ENCODE measurements around the gene PCID2. TPM values are rescaled to one million over a fixed set of nuclear protein-coding genes. Genes with fewer than 3 reads are reported as not detected.

PCID2 gene
- total RNA-seq, 3 donors from 2014 or later = 26.8 to 51.6 (median 35.0) TPM

DNA sequence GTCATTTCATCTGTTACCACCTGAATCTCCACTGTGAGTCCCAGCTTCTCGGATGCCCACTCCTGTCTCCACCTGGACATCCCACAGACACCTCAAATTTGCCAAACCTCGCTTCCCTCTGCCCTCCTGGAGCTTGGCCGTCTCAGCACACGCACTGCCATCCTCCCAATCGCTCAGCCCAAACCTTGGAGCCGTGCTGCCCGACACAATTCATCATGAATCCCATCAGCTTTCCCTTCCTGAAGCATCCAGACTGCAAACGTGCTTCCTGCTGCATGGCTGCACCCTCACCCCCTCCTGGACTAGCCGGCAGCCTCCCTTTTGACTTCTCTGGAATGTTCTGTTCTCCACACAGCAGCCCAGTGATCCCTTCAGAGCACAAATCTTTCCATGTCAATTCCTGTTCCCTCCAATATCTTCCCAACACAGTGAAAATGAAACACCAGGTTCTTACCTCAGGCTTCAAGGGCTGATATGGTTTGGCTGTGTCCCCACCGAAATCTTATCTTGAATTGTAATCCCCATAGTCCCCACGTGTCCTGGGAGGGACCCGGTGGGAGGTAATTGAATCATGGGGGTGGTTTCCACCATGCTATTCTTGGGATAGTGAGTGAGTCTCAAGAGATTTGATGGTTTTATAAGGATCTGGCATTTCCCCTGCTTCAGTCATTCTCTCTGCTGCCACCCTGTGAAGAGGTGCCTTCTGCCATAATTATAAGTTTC lies 51.1 kb downstream of the PCID2 start:
- TF ChIP-seq, protein P1, sequence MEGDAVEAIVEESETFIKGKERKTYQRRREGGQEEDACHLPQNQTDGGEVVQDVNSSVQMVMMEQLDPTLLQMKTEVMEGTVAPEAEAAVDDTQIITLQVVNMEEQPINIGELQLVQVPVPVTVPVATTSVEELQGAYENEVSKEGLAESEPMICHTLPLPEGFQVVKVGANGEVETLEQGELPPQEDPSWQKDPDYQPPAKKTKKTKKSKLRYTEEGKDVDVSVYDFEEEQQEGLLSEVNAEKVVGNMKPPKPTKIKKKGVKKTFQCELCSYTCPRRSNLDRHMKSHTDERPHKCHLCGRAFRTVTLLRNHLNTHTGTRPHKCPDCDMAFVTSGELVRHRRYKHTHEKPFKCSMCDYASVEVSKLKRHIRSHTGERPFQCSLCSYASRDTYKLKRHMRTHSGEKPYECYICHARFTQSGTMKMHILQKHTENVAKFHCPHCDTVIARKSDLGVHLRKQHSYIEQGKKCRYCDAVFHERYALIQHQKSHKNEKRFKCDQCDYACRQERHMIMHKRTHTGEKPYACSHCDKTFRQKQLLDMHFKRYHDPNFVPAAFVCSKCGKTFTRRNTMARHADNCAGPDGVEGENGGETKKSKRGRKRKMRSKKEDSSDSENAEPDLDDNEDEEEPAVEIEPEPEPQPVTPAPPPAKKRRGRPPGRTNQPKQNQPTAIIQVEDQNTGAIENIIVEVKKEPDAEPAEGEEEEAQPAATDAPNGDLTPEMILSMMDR (IDR thresholded peaks at IDR 0.05) = no peak
- Histone ChIP-seq H3K9me3 (no peaks in the 10 kb centered on the region), H3K4me1 (ENCODE audit: low read depth) (peaks cover 9% of the 10 kb centered on the region), H3K36me3 (ENCODE audit: low read depth) (no peaks in the 10 kb centered on the region), H3K4me3 (no peak overlapping the region)
- intact Hi-C loops (cut with DNase I, micrococcal nuclease) = no loop called here
- DNase-seq = no peak
- no peak for ATAC-seq

DNA sequence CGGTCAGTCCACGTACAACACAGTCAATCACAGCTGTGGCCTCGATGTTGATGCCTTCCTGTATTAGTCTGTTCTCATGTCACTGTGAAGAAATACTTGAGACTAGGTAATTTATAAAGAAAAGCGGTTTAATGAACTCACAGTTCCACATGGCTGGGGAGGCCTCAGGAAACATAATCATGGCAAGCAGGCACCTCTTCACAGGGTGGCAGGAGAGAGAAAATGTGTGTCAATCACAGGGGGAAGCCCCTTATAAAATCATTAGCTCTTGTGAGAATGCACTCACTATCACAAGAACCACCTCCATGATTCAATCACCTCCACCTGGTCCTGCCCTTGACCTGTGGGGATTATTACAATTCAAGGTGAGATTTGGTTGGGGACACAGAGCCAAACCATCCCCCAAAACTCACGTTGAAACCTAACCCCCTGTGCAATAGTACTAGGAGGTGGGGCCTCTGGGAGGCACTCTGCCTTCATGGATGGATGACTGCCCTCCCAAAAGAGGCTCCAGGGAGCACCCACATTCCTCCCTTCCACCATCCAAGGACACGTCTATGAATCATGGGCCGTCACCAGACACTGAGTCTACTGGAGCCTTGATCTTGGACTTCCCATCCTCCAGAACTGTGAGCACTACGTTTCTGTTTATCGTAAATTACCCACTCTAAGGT lies 52.4 kb downstream of the PCID2 start:
- H3K9me3 ChIP-seq = no peaks in the 10 kb centered on the region
- ATAC-seq (no peak), DNase-seq (no peak)
- TF ChIP-seq, protein P1 (IDR thresholded peaks at IDR 0.05) = no peak
- no peaks in the 10 kb centered on the region for H3K36me3 ChIP-seq (ENCODE audit: low read depth)
- peaks cover 9% of the 10 kb centered on the region for H3K4me1 ChIP-seq (ENCODE audit: low read depth)
- H3K4me3 ChIP-seq = no peak overlapping the region
- intact Hi-C loops (cut with DNase I, micrococcal nuclease) = no loop called here

DNA sequence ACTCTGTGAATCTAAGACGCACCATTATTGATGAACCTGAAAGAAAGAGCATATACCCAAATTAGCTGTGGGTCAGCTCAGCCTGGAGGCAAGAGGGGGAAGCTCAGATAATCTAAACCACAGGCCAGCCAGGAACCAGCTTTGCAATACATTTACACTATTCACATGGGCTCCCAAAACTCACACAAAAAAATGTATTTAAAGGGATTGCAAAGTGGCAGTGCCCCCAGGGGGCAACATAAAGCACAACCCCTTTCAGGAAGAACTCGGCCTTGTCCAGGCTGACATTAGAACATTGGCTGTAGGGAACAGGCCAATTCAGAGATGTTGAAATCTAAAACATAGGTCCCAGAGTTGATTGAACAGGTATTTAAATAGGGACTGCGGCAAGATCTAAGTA lies 53.3 kb downstream of the PCID2 start:
- no peaks in the 10 kb centered on the region for H3K36me3 ChIP-seq (ENCODE audit: low read depth)
- ATAC-seq (no peak), DNase-seq (no peak)
- H3K9me3 ChIP-seq = no peaks in the 10 kb centered on the region
- intact Hi-C loops (cut with DNase I, micrococcal nuclease) = no loop called here
- H3K4me3 ChIP-seq = no peak overlapping the region
- TF ChIP-seq, protein P1 (IDR thresholded peaks at IDR 0.05) = no peak
- peaks cover 9% of the 10 kb centered on the region for H3K4me1 ChIP-seq (ENCODE audit: low read depth)

DNA sequence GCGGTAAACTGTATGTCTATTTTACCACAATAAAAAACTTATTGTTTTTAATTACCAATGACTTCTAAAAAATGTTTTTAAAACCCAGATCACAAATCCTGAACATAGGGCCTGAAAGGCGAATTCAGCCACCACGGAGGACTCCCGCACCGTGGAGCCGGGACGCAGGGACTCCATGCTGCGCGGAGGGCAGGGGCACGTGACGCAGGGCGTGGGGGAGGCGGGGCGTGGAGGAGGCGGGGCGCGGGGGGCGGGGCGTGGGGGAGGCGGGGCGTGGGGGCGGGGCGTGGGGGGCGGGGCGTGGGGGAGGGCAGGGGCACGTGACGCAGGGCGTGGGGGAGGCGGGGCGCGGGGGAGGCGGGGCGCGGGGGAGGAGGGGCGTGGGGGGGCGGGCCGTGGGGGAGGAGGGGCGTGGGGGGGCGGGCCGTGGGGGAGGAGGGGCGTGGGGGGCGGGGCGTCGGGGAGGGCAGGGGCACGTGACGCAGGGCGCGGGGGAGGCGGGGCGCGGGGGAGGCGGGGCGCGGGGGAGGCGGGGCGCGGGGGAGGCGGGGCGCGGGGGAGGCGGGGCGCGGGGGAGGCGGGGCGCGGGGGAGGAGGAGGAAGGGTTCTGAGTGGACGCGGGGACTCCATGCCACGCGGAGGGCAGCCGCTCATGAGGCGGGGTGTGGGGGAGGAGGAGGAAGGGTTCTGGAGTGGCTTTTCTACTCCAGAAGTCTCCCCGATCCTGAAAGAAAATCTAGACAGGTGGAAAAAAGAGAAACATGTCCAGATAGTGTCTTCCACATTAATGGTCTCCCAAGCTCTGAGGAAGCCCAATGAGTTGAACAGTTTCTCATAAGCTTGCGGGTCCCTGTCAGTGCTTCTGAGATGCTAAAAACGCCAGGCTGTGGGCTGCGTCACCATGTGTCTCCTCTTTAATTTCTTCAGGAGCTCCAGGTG lies 54.4 kb downstream of the PCID2 start:
- intact Hi-C loops (cut with DNase I, micrococcal nuclease) = no loop called here
- peak; percentile 83 for ATAC-seq

More for the DNA sequence above, 54.4 kb downstream of the PCID2 start:
- TF ChIP-seq, protein P1 (IDR thresholded peaks at IDR 0.05) = no peak
- Histone ChIP-seq H3K36me3 (ENCODE audit: low read depth) (no peaks in the 10 kb centered on the region), H3K9me3 (no peaks in the 10 kb centered on the region), H3K4me3 (no peak overlapping the region), H3K4me1 (ENCODE audit: low read depth) (peaks cover 9% of the 10 kb centered on the region)
- peak; percentile 83 to 87 (median 84) for DNase-seq
